ENCODE results near the gene C11orf16.

C11orf16 gene

DNA sequence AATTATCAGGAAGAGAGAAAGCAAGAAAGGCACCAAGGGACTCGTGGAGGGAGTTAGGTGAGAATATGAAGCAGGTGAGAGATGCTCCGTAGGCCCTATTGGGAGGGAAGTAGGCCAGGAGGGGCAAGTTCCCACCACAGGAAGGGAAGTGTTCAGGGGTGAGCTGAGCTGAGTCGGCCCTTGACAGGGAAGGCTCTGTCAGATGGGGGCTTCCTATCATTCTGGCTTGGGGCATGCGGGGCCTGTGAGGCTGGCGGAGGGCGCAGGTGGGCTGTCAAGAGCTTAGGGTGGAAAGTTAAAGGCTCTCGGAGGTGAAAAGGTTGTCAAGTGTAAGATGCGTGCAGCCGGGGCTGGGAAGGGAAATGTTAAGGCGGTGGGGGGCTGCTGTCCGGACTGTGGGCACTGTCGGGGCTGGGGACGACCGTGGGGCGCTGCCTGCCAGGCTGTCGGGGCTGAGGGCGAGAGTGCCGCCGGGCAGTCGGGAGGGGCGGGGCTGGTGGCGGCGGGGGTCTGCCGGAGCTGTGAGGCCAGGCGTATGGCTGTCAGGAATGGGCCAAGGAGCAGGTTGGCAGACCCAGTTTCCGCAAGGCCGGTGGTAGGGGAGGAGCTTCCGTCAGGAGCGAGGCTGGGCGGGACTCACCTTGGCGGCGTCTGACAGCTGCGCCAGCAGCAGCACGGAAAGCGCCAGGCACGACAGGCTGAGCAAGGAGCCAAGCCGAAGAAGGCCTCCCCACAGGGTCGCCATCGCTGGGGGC, 31.0 kb upstream of the C11orf16 start:
- TF ChIP-seq, protein P1, sequence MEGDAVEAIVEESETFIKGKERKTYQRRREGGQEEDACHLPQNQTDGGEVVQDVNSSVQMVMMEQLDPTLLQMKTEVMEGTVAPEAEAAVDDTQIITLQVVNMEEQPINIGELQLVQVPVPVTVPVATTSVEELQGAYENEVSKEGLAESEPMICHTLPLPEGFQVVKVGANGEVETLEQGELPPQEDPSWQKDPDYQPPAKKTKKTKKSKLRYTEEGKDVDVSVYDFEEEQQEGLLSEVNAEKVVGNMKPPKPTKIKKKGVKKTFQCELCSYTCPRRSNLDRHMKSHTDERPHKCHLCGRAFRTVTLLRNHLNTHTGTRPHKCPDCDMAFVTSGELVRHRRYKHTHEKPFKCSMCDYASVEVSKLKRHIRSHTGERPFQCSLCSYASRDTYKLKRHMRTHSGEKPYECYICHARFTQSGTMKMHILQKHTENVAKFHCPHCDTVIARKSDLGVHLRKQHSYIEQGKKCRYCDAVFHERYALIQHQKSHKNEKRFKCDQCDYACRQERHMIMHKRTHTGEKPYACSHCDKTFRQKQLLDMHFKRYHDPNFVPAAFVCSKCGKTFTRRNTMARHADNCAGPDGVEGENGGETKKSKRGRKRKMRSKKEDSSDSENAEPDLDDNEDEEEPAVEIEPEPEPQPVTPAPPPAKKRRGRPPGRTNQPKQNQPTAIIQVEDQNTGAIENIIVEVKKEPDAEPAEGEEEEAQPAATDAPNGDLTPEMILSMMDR (IDR thresholded peaks at IDR 0.05): no peak

DNA sequence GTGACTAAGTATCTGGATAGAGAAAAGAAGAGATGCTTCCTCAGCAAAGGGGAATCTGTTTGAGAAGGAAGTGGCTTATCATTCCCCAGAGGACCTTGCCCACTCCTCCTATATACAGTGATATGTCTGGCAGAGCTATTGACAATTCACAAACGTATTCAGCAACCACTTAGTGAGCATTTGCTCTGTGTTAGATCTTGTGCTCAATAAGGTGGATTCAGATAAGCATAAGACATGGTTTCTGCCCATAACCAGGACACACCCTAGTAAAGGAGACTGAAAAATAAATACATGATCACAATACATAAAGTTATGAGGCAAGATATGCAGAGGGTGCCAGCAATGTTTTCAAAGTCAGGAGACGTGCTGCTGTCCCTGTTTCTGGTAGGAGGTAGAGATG, 30.1 kb upstream of the C11orf16 start:
- TF ChIP-seq, protein P1 (IDR thresholded peaks at IDR 0.05): no peak

DNA sequence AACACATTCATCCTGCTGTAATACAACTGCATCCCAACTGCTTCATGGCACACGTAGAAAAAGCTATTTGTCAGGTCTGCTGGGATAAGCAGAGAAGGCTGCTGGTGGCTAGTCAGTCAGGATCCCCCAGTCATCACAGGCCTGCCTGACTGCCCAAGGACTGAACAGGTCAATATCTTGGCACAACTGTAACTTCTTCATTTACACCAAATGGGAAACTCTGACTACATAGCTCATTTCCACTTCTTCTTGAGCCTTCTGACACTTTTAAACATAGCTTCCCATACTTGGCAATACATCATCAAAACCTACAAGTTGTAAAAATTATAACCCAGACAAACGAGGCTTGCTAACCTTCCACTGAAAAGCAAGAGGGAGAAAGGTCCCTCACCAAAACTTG, 28.7 kb upstream of the C11orf16 start:
- TF ChIP-seq, protein P1 (IDR thresholded peaks at IDR 0.05): no peak

DNA sequence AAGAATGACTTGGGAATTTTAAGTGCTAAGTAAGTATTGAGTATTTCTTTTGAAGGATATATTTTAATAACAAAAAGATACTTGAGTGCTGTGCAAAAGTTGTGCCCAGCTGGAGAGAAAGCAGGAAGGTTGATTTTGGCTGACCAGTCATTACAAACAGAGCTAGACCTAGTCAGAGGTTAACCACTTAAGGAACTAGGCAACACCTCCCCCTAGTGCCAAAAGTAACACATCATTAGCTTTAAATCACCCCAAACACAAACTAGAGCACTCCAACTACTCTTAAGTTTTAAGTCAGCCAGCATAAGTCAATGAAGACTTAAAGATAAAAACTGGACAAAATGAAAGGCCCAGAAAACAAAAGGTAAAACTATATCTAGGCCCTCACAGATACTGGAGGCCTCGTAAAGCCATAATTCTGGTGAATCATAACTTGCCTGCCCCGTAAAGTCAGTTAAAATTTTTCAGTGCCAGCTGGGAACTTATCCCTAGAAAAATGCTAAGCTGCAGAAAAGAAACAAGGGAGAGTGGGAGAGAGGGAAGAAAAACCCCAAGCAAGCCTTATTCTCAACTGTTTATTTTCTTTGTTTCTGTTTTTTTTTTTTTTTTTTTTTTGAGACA, 26.9 kb upstream of the C11orf16 start:
- TF ChIP-seq, protein P1 (IDR thresholded peaks at IDR 0.05): peak; percentile 71

DNA sequence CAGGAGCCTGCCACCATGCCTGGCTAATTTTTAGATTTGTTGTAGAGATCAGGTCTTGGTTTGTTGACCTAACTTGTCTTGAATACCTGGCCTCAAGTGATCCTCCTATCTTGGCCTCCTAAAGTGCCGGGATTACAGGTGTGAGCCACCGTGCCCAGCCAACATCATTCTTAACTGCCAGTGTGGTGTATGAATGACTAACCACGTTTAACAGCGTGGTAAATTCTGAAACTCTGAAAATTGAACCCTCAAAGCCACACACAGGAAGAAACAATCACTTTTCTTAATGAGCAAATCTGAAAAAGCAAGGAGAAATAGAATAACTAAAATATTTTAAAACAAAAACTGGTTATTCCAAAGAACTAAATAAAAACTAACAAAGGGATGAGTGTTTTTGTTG, 24.1 kb upstream of the C11orf16 start:
- TF ChIP-seq, protein P1 (IDR thresholded peaks at IDR 0.05): no peak

DNA sequence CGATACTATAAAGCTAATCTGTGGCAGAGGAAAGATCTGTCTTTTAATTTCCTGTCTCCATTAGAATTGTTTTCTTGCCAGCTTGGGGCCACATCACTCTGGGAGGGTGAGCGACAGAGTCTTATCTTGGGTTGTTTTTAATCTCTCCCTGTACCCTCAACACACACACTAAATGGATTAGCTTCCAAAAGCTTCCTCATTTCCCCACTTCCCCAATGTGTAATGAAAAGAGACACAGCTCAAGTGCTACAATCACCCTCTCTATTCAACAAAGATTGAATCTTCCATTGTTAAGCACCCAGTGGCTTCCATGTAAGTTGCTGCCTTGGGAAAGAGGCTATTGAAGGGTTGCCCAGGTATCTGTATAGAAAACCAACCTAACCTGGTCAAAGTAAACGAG, 16.1 kb upstream of the C11orf16 start:
- TF ChIP-seq, protein P1 (IDR thresholded peaks at IDR 0.05): no peak

DNA sequence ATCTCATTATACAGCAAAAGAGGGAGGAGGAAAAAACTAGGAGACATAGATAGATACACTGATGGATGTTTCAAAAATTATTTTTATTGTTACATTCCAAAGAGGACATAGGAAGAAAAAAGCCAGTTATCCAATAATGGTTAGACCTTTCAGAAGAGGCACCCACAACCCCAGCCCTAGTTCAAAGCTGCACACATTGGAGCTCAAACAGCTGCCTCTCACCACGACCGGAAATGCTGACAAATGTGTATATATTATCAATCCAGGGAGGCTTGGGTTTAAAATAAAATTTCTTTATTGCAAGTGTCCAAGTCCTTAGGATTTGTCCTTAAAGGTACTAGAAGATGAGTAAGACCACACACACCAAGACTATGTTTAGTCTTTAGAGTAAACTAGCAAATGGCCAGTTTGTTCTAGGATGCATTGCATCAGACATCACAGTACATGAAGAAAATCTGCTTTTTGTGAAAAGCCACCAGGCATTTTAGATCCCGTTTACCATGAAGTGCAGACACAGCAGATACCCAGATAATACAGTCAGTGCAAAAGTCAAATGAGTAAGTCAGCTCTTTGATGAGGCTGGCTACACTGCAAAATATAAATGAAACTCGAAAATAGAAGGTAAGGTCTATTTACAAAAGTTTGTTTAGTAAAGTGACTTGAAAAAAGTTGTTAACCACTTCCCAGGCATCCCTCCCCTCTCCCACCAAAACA, 14.6 kb upstream of the C11orf16 start:
- TF ChIP-seq, protein P1 (IDR thresholded peaks at IDR 0.05): no peak

Data from LNCAP (cell line).